Keratinocyte (primary cell): ENCODE data around the gene CFAP45.

Source experiments
- CTCF ChIP-seq, 3 experiments: IDR thresholded peaks in 1 of 3; conservative IDR thresholded peaks in 1 of 3; optimal IDR thresholded peaks in 1 of 3; 2 replicates in 2 of 3; 3 replicates in 1 of 3; pipeline versions ENCODE3 to v1.5.1; 2011; ENCODE audit warnings: low read length in 3 of 3, mild to moderate bottlenecking in 3 of 3, moderate library complexity in 2 of 3, control low read depth in 1 of 3, inconsistent platforms in 1 of 3; ENCODE audit not compliant: insufficient read depth in 2 of 3; ENCODE audit errors: extremely low read depth in 1 of 3
- EZH2 ChIP-seq: IDR thresholded peaks from one replicate; pipeline ENCODE4 v1.6.1; 2012; ENCODE audit warnings: inconsistent platforms, mild to moderate bottlenecking, low read length, moderate library complexity

GRCh38 chr1:159861218-159861617 lies 38.7 kb downstream of the CFAP45 start:
- TF ChIP-seq CTCF (optimal IDR thresholded peaks at IDR 0.05 in 1 of 3, IDR thresholded peaks at IDR 0.05 in 1 of 3, conservative IDR thresholded peaks at IDR 0.05 in 1 of 3; ENCODE audit: extremely low read depth in 1 of 3, insufficient read depth in 2 of 3, low read length in 3 of 3): no peak
- no peak for TF ChIP-seq EZH2
